ENCODE results near the gene CHD1L.
"Not testable (repeated sequence)": the region's sequence is repeated elsewhere in the genome, so short reads cannot be mapped to it uniquely, and the experiment has no call there.

Gene CHD1L

DNA sequence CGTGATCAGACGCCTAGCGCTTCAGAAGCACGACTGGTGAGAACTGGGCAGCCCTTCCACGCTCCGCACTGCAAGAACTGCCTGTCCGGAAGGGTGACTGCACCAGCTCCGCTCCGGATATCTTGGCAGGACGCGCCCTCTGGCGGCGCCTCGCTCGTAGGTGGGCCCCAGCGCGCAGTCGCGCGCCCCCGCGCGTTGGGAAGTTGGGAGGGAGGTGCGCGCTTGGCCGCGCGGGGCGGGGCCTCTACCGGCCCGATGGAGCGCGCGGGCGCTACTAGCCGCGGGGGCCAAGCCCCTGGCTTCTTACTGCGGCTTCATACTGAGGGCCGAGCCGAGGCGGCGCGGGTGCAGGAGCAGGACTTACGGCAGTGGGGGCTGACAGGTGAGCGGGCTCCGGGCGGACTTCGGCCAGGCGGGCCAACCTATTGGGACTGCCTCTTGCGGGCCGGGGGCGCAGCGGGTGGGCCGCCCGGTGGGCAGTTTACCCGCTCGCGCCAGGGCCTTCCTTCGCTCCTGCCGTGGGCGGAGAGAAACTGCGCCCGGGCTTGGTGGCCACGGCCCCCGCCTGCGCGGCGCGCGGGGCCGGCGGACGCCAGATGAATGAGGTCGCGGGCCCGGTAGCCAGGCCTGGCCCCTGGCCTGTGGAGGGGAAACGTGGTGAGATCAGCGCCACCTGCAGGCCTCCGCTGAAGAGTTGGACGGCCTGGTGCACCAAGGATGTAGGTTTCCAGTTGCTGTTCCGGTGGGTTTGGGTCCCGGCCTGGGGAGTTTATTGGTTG lies at the start of gene CHD1L:
Gene CHD1L, plus strand, starts transcription at position 236 of the 779 bp plus-strand sequence. Its CDS starts 20 bp downstream, at position 256.
- DNase-seq (ENCODE audit: low read depth in 2 of 2, low spot score in 1 of 2), result peak; percentile 69 to 88

- not testable (repeated sequence) for DNase-seq (ENCODE audit: low read depth in 2 of 2, low spot score in 1 of 2)
These were observed 45.2 kb upstream of the CHD1L start for GRCh38 chr1:147197324-147197723.

DNA sequence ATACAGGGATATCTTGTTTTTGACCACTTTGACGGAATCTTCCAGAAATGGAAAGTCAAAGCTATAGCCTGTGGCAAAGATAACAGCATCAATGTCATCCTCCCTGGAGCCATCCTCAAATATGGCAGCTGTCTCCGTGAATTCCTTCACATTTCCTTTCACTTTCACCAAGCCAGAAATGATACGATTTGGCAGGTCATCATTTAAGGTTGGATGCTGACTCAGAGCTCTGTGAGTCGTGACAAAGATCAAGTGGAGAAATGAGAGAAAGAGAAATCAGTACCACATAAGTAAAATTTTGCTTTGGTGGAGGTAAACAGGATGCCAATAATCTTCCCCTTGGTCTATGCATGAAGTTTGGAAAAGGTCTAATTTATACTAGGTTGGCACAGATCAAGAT lies 41.2 kb upstream of the CHD1L start:
- DNase-seq (ENCODE audit: low read depth in 2 of 2, low spot score in 1 of 2), result no peak

DNA sequence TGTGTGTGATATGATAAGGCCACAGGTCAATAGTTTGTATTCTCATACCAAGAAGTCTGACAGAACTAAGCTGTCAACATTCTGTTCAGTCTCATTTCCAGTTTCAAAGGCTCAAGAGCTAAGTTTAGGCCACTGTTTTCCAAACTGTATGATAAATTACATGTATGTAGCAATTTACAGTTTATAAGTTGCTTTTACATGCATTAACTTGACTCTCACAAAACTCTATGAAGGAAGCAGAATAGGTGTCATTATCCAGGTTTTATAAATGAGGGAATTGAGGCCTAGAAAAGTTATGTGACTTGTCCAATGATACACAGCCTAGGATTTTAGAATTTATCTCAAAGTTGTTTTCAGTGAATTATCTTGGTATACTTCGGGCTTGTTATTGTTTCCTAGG lies 40.7 kb upstream of the CHD1L start:
- DNase-seq (ENCODE audit: low read depth in 2 of 2, low spot score in 1 of 2), result no peak

GRCh38 chr1:147202576-147202975 lies 39.9 kb upstream of the CHD1L start:
- DNase-seq (ENCODE audit: low read depth in 2 of 2, low spot score in 1 of 2), result no peak

DNA sequence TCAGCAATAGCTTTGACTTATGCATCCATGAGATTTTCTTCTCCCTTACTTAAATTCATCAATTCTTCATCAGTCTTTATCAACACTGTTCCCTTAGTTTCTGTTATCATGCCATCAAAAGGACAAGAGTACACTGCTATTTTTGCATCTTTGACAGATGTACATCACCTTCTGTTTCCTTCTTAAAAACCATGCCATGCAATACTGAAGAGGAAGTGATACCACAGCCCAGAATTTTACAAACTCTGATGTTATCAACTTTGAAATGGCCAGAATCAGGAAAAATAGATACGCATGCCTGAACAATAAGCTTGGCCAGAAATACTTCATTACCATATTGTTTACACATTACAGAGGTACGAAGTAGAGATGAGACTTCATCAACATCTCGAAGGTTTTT lies 38.4 kb upstream of the CHD1L start:
- no peak for DNase-seq (ENCODE audit: low read depth in 2 of 2, low spot score in 1 of 2)

DNA sequence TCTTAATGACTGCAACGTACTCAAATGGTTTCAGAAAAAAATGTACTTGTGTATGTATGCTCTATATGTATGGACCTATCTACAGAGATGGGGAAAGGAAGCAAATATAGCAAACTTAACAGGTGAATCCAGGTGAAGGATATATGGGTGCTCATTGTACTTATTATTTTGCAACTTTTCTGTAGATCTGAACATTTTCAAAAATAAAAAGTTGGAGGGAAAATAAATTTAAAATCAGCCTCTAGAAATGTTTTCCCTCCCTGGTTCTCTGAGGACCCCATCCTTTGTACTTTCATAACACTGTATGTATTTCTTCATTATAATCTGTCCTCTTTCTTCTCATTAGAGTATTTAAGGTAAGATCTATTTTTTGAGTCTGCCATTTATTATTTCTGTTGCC lies 35.3 kb upstream of the CHD1L start:
- DNase-seq (ENCODE audit: low read depth in 2 of 2, low spot score in 1 of 2), result no peak

DNA sequence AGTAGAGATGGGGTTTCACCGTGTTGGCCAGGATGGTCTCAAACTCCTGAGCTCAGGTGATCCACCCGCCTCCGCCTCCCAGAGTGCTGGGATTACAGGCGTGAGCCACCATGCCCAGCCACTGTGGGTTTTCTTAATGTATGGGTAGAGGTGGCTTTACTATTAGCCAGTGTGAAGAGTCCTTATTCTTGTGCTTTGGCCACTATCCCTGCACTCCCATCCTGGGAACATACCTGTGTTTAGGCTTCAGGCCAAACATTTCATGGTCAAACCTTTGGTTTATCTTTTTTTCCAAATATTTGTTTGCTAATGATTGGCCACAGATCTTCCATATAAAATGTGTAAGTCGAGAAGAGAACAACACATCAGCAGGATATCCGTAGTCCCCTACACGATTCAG lies 33.9 kb upstream of the CHD1L start:
- no peak for DNase-seq (ENCODE audit: low read depth in 2 of 2, low spot score in 1 of 2)

GRCh38 chr1:147209825-147210821 lies 32.4 kb upstream of the CHD1L start:
- no peak for DNase-seq (ENCODE audit: low read depth in 2 of 2, low spot score in 1 of 2)

DNA sequence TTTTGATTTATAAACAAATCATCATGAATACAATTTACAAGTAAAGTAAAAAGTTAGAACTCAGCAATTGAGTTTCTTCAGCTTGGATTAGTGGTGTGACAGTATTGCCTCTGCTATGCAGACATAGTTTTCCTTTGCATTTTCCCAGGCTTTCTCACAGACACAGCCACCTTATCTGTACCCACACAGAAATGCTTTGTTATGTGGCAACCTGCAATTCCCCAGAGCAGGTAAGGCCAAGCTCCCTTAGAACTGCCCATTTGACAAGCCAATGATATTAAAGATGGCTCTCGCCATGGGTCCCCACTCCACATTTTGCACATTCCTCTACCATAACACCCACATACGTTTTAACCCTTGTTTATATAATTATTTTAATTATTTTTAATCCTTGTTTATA lies 31.5 kb upstream of the CHD1L start:
- no peak for DNase-seq (ENCODE audit: low read depth in 2 of 2, low spot score in 1 of 2)

GRCh38 chr1:147211577-147211976 lies 30.9 kb upstream of the CHD1L start:
- DNase-seq (ENCODE audit: low read depth in 2 of 2, low spot score in 1 of 2), result no peak

DNA sequence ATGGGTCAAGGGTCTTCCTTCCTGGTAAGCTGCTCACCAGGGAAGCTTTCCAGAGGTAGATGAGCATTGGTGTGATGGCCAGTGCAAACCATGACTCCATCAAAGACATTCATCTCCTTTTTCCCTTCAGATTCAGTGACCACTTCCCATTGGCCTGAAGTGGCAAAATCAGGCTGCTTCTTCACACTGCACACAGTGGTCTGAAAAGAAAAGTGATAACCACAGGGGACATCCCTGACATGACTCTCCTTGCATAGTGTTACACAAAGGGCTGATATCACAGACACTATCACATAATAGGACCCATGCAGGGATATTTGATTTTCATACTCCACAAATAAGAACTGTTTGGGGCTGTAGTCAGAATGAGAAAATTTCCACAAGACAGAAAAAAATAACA lies 29.2 kb upstream of the CHD1L start:
- no peak for DNase-seq (ENCODE audit: low read depth in 2 of 2, low spot score in 1 of 2)

GRCh38 chr1:147214325-147214724 lies 28.2 kb upstream of the CHD1L start:
- DNase-seq (ENCODE audit: low read depth in 2 of 2, low spot score in 1 of 2), result no peak

- no peak for DNase-seq (ENCODE audit: low read depth in 2 of 2, low spot score in 1 of 2)
These were observed 27.5 kb upstream of the CHD1L start for GRCh38 chr1:147214842-147215539.

GRCh38 chr1:147215540-147215916 lies 27.0 kb upstream of the CHD1L start:
- DNase-seq (ENCODE audit: low read depth in 2 of 2, low spot score in 1 of 2), result no peak

DNA sequence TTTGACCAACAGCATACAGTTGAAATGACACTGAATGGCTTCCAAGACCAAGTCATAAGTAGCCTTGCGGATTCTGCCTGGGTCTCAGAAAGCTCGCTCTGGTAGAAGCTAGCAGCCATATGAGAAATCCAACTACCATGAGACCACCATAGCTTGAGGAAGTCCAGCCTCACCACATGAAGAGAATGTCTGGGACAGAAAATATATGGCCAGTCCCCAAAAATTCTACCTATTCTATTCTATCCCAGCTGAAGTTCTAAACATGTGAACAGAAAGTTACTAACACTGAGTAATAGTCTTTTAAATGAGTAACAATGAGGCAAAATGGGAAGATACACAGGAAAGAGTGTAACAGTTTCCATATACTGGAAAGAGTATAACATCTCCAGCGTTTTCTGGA lies 26.4 kb upstream of the CHD1L start:
- no peak for DNase-seq (ENCODE audit: low read depth in 2 of 2, low spot score in 1 of 2)

GRCh38 chr1:147217141-147217540 lies 25.3 kb upstream of the CHD1L start:
- DNase-seq (ENCODE audit: low read depth in 2 of 2, low spot score in 1 of 2), result no peak

DNA sequence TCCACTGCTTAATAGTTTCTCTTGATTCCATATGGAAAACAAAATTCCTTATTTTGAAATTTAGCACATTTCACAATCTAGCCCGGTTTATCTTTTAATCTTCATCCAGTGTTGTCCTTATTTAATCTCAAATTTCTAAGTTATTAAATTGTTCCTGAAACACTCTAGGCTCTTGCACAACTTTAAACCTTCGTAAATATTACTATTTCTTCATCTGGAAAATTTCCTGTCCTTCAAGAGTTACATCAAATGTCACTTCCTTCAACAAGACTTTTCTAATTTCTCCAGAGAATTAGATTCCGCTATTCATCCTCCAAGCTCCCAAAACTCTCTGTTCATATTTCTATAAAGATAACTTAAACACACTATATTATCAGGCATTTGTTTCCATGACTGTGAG lies 23.9 kb upstream of the CHD1L start:
- no peak for DNase-seq (ENCODE audit: low read depth in 2 of 2, low spot score in 1 of 2)

- no peak for DNase-seq (ENCODE audit: low read depth in 2 of 2, low spot score in 1 of 2)
These were observed 18.5 kb upstream of the CHD1L start for GRCh38 chr1:147223740-147224615.

GRCh38 chr1:147225193-147225730 lies 17.2 kb upstream of the CHD1L start, which contains the start of gene FMO5:
Gene FMO5, minus strand, starts transcription at chr1:147225339. Its CDS starts 310 bp downstream, at chr1:147225029.
- DNase-seq (ENCODE audit: low read depth in 2 of 2, low spot score in 1 of 2), result peak; percentile 9 to 17
